Measurements from ENCODE around the gene KRT6A. TPM values are rescaled to one million over a fixed set of nuclear protein-coding genes. Genes with fewer than 3 reads are reported as not detected.

Gene KRT6A
- total RNA-seq, 4 donors from 2014 or later, result not detected

- in situ Hi-C loops (cut with MboI; ENCODE audit: low sequenced_read_pairs in 4 of 4) (no loop called here), intact Hi-C loops (cut with DNase I; ENCODE audit: low total_unique reads) (no loop called here)
- H3K4me3 ChIP-seq, result no peak overlapping the region
- no peaks in the 10 kb centered on the region for H3K9me3 ChIP-seq
- no peaks in the 10 kb centered on the region for H3K36me3 ChIP-seq
- no peaks in the 10 kb centered on the region for H3K4me1 ChIP-seq
- H3K27ac ChIP-seq, result no peak overlapping the region
- TF ChIP-seq, protein P1, sequence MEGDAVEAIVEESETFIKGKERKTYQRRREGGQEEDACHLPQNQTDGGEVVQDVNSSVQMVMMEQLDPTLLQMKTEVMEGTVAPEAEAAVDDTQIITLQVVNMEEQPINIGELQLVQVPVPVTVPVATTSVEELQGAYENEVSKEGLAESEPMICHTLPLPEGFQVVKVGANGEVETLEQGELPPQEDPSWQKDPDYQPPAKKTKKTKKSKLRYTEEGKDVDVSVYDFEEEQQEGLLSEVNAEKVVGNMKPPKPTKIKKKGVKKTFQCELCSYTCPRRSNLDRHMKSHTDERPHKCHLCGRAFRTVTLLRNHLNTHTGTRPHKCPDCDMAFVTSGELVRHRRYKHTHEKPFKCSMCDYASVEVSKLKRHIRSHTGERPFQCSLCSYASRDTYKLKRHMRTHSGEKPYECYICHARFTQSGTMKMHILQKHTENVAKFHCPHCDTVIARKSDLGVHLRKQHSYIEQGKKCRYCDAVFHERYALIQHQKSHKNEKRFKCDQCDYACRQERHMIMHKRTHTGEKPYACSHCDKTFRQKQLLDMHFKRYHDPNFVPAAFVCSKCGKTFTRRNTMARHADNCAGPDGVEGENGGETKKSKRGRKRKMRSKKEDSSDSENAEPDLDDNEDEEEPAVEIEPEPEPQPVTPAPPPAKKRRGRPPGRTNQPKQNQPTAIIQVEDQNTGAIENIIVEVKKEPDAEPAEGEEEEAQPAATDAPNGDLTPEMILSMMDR (IDR thresholded peaks at IDR 0.05 in 4 of 5, conservative IDR thresholded peaks at IDR 0.05 in 1 of 5), result no peak
- TF ChIP-seq POLR2A (IDR thresholded peaks at IDR 0.05), result no peak
- H3K27me3 ChIP-seq, result peaks cover 0 to 4% (median 0%) of the 10 kb centered on the region in 3 donors
- ATAC-seq (no peak), DNase-seq (no peak)
These were observed 34.2 kb upstream of the KRT6A start for GRCh38 chr12:52527121-52527800.

GRCh38 chr12:52526511-52526951, 33.5 kb upstream of the KRT6A start:
- Histone ChIP-seq H3K36me3 (no peaks in the 10 kb centered on the region), H3K4me3 (no peak overlapping the region), H3K4me1 (no peaks in the 10 kb centered on the region), H3K27ac (no peak overlapping the region), H3K9me3 (no peaks in the 10 kb centered on the region), H3K27me3 (peaks cover 0 to 4% (median 0%) of the 10 kb centered on the region in 3 donors)
- DNase-seq (no peak), ATAC-seq (no peak)
- in situ Hi-C loops (cut with MboI; ENCODE audit: low sequenced_read_pairs in 4 of 4) (no loop called here), intact Hi-C loops (cut with DNase I; ENCODE audit: low total_unique reads) (no loop called here)
- TF ChIP-seq, protein P1 (IDR thresholded peaks at IDR 0.05 in 4 of 5, conservative IDR thresholded peaks at IDR 0.05 in 1 of 5), result no peak
- no peak for TF ChIP-seq POLR2A (IDR thresholded peaks at IDR 0.05)

- DNase-seq (no peak), ATAC-seq (no peak)
These were observed 32.8 kb upstream of the KRT6A start for GRCh38 chr12:52525661-52526499.

GRCh38 chr12:52524898-52525591, 32.0 kb upstream of the KRT6A start:
- TF ChIP-seq POLR2A (IDR thresholded peaks at IDR 0.05), result no peak
- TF ChIP-seq, protein P1 (IDR thresholded peaks at IDR 0.05 in 4 of 5, conservative IDR thresholded peaks at IDR 0.05 in 1 of 5), result no peak
- in situ Hi-C loops (cut with MboI; ENCODE audit: low sequenced_read_pairs in 4 of 4) (no loop called here), intact Hi-C loops (cut with DNase I; ENCODE audit: low total_unique reads) (no loop called here)
- DNase-seq, result no peak
- Histone ChIP-seq H3K36me3 (no peaks in the 10 kb centered on the region), H3K4me3 (no peak overlapping the region), H3K4me1 (no peaks in the 10 kb centered on the region), H3K27ac (no peak overlapping the region), H3K27me3 (peaks cover 0 to 9% (median 0%) of the 10 kb centered on the region in 3 donors), H3K9me3 (no peaks in the 10 kb centered on the region)
- ATAC-seq, result no peak

More at GRCh38 chr12:52525661-52526499, 32.8 kb upstream of the KRT6A start:
- in situ Hi-C loops (cut with MboI; ENCODE audit: low sequenced_read_pairs in 4 of 4) (no loop called here), intact Hi-C loops (cut with DNase I; ENCODE audit: low total_unique reads) (no loop called here)
- Histone ChIP-seq H3K27ac (no peak overlapping the region), H3K27me3 (peaks cover 0 to 7% (median 0%) of the 10 kb centered on the region in 3 donors), H3K36me3 (no peaks in the 10 kb centered on the region), H3K9me3 (no peaks in the 10 kb centered on the region), H3K4me1 (no peaks in the 10 kb centered on the region), H3K4me3 (no peak overlapping the region)
- TF ChIP-seq POLR2A (IDR thresholded peaks at IDR 0.05), result no peak
- TF ChIP-seq, protein P1 (IDR thresholded peaks at IDR 0.05 in 4 of 5, conservative IDR thresholded peaks at IDR 0.05 in 1 of 5), result no peak

Measured in gastrocnemius medialis (tissue), 4 donors.